GM13977 (cell line): ENCODE measurements around the gene ADCY5.

Experiments used
- DNase-seq: peaks from one replicate; pipeline ENCODE4 v3.0.0; 2012; ENCODE audit warnings: low spot score
- in situ Hi-C: fragments of 300-500 bp; cut with MboI; formaldehyde crosslinking; loops from one replicate; pipeline ENCODE4 v1.12.0; 2022; ENCODE audit warnings: low sequenced_read_pairs, low pct_unique_long_range_greater_than_20kb, mixed read lengths, inconsistent platforms; ENCODE audit not compliant: unreplicated experiment
- TF ChIP-seq, protein P1 (sequence below): IDR thresholded peaks from 2 replicates; pipeline ENCODE4 v1.5.1; 2012; ENCODE audit warnings: mild to moderate bottlenecking, control low read depth; ENCODE audit not compliant: insufficient read depth; ENCODE audit errors: extremely low read depth, missing control alignments

Gene ADCY5

GRCh38 chr3:123351501-123351900 is 97.4 kb downstream of the ADCY5 start:
- TF ChIP-seq, protein P1, sequence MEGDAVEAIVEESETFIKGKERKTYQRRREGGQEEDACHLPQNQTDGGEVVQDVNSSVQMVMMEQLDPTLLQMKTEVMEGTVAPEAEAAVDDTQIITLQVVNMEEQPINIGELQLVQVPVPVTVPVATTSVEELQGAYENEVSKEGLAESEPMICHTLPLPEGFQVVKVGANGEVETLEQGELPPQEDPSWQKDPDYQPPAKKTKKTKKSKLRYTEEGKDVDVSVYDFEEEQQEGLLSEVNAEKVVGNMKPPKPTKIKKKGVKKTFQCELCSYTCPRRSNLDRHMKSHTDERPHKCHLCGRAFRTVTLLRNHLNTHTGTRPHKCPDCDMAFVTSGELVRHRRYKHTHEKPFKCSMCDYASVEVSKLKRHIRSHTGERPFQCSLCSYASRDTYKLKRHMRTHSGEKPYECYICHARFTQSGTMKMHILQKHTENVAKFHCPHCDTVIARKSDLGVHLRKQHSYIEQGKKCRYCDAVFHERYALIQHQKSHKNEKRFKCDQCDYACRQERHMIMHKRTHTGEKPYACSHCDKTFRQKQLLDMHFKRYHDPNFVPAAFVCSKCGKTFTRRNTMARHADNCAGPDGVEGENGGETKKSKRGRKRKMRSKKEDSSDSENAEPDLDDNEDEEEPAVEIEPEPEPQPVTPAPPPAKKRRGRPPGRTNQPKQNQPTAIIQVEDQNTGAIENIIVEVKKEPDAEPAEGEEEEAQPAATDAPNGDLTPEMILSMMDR: no peak
- DNase-seq: no peak
- in situ Hi-C loops: no loop called here

DNA sequence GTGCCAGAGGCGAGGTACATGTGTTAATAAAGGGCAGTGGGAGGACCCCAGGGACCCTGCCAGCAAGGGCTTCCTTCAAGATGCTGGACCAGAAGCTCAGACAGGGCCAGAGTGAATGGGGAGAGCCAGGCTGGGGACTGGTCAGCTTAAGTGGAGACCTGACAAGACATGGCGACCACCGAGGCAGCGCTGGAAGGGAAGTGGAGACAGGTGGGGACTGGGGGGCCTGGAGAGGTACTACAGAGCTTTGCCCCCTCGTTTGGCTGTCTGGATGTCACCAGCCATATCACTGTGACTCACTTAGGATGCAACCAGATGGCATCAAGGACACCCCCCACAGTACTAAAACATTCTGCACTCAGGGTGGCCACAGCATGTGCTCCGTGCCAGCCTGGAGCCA is 97.9 kb downstream of the ADCY5 start:
- no peak for DNase-seq
- TF ChIP-seq, protein P1: no peak
- in situ Hi-C loops: no loop called here

DNA sequence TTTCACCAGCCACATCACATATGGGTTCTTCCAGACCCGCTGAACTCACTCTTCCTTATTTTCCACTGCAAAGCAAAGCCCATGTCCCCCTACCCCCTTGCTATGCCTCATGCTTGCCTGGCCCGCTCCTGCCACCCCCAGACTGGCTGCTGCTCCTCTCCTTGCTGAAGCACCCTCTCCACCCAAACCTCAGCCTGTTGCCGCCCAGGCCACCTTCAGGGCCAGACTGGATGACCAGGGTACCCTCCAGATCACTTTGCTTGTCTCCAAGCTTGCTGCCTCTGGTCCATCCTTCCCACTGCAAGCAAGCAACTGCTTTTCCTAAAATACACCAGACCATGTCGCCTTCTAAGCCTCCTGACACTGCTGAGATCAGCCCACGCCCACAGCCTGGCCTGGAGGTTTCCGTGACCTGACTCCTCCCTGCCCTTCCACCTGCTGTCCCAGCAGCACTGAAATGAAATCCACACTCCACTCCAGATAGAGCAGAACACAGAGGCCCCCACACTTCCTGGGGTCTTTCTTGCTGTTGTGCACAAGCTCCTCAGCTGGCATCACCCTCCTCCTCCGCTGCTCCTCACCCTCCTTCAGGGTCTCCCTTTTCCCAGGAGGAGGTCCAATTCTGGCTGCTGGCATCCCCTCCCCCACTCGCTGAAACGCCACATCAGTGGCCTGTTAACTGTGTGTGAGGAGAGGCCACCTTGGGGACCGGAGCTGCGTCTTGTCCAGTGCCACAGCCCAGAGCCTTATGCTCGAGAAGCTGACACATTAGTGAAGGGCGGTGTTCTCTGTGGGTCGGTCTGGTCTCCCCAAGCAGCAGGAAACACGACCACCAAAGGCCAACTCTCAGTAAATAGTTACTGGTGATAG is 99.1 kb downstream of the ADCY5 start:
- in situ Hi-C loops: loop anchor here (25.0 kb wide), 1 partner anchor 212 kb away; no protein-coding TSS in a partner anchor
- DNase-seq: no peak
- TF ChIP-seq, protein P1: no peak

- DNase-seq: no peak
- TF ChIP-seq, protein P1: no peak
- in situ Hi-C loops: loop anchor here (25.0 kb wide), 1 partner anchor 213 kb away; no protein-coding TSS in a partner anchor
These were observed 99.7 kb downstream of the ADCY5 start for GRCh38 chr3:123349201-123349535.

DNA sequence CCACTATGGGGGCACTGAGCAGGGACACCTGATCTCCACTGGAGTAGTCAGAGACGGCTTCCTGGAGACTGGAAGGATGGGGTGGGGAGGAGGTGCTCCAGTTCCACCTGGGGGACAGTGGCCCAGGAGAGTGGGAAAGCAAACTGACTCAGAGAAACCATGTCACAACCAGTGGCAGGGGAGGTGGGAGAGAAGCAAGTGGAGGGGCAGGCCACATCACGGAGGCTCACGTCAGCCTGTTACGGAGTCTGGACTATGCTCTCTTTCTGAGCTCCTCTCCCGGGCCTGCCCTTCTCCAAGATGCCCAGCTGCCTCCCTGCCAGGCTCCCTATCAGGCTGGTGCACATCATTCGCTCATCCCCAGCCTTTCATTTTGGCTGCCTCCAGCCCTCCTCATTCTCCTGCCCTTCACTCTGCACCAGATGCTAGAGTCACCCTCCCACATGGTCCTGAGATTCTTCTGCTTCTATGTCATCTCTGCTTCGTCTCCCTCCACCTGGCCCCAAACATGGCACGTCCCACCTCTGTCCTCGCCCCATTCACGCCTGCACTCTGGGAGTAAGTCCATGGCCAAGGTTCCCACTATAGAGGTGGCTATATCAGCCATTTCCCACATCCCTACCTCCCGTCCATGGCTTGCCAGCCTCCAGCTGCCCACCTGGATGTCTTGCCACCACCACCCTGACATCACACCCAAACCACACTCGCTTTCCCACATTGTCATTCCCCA is 100.3 kb downstream of the ADCY5 start:
- TF ChIP-seq, protein P1: no peak
- in situ Hi-C loops: loop anchor here (25.0 kb wide), 1 partner anchor 214 kb away; no protein-coding TSS in a partner anchor
- no peak for DNase-seq

GRCh38 chr3:123347691-123348264 is 101.1 kb downstream of the ADCY5 start:
- no peak for DNase-seq

More at GRCh38 chr3:123347691-123348264, 101.1 kb downstream of the ADCY5 start:
- in situ Hi-C loops: loop anchor here (25.0 kb wide), 1 partner anchor 215 kb away; no protein-coding TSS in a partner anchor
- TF ChIP-seq, protein P1: no peak
